ENCODE measurements around the gene REST.
A peak's percentile ranks its signal among the peaks of the same experiment; 100 is the strongest.
"Not testable (repeated sequence)": the region's sequence is repeated elsewhere in the genome, so short reads cannot be mapped to it uniquely, and the experiment has no call there.

The REST gene

GRCh38 chr4:56907489-56908205 lies at the start of gene REST:
REST (plus strand) TSS chr4:56907900; CDS start chr4:56910639, 2,739 bp downstream.
- DNase-seq = peak in 1 of 2 experiments; percentile 16

- DNase-seq = no peak
Observed at GRCh38 chr4:56859841-56860240, 47.9 kb upstream of the REST start.

DNA sequence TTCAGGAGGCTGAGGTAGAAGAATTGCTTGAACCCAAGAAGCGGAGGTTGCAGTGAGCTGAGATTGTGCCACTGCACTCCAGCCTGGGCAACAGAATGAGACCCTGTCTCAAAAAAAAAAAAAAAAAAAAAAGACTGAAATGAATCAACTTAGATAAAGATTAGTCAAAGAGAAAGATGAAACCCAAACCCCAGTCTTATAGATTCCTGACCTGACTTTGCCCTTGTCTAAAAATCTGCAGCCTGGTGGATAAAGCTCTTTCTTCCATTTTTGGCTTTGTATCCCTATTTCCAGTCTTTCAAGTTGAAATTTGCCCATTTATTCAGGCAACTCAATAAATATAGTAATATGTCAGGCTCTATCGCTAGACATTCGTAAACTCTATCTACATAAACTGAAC lies 46.9 kb upstream of the REST start:
- DNase-seq = no peak

GRCh38 chr4:56861360-56861759 lies 46.3 kb upstream of the REST start:
- no peak for DNase-seq

DNA sequence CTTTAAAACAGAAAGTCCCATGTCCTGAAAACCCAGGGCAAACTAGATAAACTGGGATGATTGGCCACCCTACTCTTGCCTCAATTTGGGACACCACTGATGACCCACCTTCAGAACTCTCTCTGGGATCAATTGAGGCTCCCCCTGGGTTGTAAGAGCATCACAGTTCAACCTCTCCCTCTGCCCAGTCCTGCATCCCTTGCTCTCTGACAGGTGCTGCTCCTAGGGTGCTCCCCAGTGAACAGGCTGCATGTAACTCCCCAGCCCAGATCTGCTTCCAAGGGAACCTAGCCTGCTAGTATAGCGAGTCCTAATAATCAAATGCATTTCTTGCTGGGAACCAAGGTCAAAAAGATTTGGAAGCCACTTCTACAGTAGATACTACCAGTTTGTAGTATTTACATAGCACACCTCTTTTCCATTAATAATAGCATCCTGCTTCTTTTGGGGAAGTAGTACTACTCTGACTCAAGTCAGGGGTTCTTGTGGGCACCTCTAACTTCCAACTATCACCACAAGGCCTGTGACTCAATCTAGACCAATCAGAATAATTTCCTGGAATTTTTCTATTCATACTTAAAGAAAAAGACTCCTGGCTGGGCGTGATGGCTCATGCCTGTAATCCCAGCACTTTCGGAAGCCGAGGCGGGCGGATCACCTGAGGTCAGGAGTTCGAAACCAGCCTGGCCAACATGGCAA lies 44.1 kb upstream of the REST start:
- no peak for DNase-seq

- DNase-seq = peak in 1 of 2 experiments; percentile 5
Observed at GRCh38 chr4:56870946-56871345, 36.8 kb upstream of the REST start.

GRCh38 chr4:56871371-56871866 lies 36.3 kb upstream of the REST start:
- DNase-seq = peak; percentile 63

DNA sequence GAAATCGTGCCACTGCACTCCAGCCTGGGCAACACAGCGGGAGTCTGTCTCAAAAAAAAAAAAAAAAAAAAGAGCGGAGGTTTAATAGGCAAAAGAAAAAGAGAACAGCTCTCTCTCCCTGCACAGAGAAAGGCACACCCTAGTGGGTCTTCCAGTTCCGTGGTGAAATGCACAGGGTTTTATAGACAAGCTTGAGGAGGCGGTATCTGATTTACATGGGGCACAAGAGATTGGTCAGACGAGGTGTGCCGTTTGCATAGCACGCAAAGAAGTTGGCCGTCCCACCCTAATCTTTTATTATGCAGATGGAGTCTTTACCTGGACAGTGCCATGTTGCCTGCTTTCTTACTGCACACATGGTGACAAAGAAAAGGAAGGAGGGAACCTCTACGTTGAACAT lies 33.5 kb upstream of the REST start:
- DNase-seq = no peak

- DNase-seq = no peak
Observed at GRCh38 chr4:56874923-56875322, 32.8 kb upstream of the REST start.

DNA sequence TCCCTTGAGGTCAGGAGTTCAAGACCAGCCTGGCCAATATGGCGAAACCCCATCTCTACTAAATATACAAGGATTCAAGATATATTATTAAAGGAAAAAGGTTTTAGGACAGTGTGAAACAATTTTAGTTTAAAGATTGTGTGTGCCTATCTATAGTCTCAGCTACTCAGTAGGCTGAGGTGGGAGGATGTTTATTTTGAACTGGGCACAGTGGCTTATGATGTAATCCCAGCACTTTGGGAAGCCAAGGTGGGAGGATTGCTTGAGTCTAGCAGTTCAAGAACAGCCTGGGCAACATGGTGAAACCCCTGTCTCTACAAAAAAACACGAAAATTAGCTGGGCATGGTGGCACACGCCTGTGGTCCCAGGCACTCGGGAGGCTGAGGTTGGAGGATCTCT lies 31.4 kb upstream of the REST start:
- DNase-seq = no peak

- no peak for DNase-seq
Observed at GRCh38 chr4:56879996-56880395, 27.7 kb upstream of the REST start.

DNA sequence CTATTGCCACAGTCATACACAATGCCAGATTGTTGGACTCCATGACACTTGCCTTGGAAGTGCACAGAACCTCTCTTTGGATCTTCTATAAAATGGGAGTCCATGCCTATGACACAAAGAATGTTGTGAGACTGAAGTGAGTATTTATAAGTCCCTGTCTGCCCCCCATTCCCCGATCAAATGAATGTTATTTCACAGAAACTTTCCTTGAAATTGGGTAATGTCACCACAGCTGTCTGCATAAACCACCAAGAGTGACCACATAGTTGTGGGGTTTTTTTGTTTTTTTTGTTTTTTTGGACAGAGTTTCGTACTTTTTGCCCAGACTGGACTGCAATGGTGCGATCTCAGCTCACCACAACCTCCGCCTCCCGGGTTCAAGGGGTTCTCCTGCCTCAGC lies 27.1 kb upstream of the REST start:
- no peak for DNase-seq

- not testable (repeated sequence) for DNase-seq
Observed at GRCh38 chr4:56884511-56884910, 23.2 kb upstream of the REST start.

DNA sequence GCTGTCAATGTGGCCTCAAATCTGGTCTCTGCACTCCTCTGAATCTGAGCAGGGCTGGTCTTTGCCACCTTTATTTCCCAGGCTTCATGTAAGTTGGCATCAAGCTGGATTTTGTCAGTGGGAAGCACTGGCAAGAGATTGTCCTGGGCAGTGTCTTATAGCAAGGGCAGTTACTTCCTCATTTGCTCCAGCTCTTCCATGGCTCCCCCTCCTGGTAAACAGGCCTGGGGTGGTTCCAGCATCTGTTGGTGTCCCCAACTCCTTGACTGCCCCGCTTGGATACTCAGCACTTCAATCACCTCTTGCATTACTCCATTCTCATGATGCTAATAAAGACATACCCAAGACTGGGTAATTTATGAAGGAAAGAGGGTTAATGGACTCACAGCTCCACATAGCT lies 15.0 kb upstream of the REST start:
- no peak for DNase-seq

DNA sequence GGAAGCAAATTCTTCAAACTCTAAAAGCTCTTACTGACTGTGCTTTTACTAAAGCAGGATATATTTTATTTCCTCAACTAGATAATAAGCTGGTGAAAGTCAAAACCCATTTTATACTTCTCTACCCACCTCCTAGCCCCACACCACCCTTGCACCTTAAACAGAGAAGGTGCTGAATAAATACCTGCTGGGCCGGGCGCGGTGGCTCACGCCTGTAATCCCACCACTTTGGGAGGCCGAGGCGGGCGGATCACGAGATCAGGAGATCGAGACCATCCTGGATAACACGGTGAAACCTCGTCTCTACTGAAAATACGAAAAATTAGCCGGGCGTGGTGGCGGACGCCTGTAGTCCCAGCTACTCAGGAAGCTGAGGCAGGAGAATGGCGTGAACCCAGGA lies 9.9 kb upstream of the REST start:
- not testable (repeated sequence) for DNase-seq

DNA sequence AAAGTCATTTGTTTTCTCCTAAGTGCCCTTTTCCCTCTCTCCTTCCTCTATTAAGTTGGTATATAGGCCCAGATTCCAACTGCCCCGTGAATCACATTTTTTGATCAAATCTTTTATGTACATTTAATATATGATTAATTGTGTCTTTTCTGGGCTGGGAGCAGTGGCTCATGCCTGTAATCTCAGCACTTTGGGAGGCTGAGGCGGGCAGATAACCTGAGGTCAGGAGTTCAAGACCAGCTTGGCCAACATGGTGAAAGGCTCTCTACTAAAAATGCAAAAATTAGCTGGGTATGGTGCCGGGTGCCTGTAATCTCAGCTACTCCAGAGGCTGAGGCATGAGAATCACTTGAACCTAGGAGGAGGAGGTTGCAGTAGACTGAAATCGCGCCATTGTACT lies 7.5 kb upstream of the REST start:
- not testable (repeated sequence) for DNase-seq

- DNase-seq = no peak
Observed at GRCh38 chr4:56902703-56903102, 5.0 kb upstream of the REST start.

- DNase-seq = no peak
Observed at GRCh38 chr4:56905796-56906195, 1.9 kb upstream of the REST start.

DNA sequence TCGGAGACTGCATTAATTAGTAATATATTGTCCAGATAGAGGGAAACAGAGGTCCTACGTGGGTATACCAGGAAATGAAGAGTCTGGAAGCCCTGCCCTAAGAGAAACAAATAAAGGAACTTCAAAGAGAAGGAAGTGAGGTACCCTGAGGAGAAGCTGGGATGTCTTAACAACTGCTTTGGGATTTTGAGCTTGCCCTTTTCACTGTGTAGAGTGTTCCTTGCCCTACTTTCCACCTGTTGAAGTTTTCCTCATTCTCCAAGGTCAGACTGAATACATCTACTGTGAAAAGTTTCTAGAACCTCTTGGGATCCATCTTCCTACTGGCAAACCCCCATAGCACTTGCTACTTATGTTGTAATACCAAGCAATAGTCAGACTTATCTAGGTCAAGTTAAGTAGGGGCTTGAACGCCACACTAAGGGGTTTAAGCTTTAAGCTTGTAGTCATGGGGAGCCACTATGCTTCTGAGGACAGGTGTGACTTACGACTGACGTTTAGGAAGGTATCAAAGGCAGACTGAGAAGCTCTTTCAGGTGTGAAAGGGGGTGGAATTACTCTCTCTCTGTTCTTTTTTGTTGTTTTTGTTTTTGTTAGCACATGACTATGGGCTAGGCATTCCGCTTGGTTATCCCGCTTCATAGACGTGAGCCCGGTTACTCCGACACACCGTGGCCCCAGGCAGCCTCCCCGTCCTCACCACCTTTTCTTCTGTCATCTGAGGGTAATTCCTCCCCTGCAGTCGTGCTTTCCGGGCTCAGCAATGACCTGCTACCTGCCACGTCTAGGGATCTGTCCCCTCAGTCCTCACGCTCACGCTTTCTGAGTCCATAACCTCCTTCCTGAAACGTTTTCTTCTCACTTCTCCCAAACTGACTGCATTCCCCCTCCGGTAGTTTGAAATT lies 959 bp upstream of the REST start:
- DNase-seq = no peak

GRCh38 chr4:56908206-56909085 lies 746 bp downstream of the REST start:
- DNase-seq = no peak

DNA sequence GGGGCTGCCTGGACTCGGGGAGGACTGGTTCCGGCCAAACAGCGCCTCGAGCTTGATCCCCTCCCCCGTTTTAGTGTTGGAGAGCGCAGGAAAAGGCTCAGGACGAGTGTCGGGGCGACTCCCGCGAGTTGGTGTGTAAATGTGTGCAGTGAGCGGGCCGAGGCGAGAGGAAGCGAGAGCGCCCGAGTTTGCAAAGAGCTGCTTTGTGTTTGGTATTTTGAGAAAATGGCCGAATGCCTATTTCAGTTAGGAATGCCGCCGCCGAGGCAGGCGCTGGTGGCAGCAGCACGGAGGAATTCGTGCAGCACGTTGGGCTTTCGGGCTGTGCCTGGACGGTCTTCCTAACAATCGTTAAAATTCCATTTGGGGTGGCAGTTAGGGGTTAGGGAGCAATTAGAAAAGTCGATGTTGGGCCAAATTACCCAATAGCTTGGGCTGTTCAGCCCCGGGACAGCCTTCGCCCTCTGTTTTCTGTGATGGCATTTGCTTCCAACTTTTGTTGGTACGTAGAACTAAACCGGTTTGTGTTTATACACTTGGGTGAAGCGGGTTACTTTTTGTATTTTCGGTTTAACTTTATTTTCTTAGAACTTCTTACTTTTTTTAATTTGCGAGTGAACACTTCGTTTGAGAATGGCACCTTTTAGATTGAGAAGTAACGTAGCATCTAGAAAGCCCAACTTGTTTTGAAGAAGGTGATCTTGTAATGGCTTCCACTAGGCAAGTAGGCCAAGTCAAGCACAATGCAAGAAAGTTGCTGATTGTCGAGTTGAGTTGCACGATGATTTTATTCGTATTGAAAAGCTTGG lies 1.6 kb downstream of the REST start:
- DNase-seq = no peak

Measured in SHP77 (cell line).